GM12865 (cell line): ENCODE results near the gene SYTL2.

Experiments
- DNase-seq: peaks from one replicate; pipeline ENCODE4 v3.0.0; 2010; ENCODE audit warnings: low read depth
- H3K4me3 ChIP-seq: 2 replicates; pipeline ENCODE4 v1.5.1; 2011; ENCODE audit warnings: mild to moderate bottlenecking, low read depth, low read length, control low read depth
- TF ChIP-seq, protein P1 (sequence below): IDR thresholded peaks from 2 replicates; pipeline ENCODE4 v1.5.1; 2011; ENCODE audit warnings: low read length, control low read depth, low read depth, inconsistent platforms; ENCODE audit not compliant: insufficient read depth; ENCODE audit errors: missing control alignments

Gene SYTL2

DNA sequence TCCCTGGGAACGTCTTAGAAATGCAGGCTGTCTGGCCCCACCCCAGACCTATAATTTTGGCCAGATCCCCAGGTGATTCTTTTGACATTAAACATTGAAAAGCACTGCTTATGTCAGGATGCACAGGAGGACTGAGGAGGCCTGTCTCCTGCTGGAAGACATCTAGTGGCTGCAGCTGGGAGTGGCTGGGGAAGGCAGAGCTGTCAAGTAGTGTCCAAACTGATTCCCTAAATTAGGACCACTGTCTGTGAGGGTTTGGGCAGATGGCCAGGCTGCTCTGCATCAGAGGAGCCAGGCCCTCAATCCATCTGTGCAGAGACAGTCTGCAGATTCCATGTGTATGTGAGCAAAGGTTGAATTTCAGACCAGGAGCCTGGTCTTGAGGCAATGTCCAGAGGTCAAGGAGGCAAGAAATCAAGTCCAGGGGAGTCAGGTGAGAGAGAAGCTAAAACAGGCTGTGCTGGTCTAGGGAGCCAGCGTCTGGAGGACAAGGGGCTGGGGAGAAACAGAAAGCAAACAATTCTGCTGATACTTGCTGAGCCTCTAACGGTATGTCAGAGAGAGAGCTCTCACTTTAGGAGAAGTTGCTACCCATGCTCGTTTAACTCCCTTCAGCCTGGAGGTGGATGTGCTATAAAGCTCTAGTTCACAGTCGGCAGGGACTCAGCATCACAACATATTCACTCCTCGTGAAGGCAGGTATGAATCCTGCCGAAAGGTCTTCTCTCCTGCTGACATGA lies 15.3 kb upstream of the SYTL2 start:
- H3K4me3 ChIP-seq = no peak overlapping the region
- TF ChIP-seq, protein P1, sequence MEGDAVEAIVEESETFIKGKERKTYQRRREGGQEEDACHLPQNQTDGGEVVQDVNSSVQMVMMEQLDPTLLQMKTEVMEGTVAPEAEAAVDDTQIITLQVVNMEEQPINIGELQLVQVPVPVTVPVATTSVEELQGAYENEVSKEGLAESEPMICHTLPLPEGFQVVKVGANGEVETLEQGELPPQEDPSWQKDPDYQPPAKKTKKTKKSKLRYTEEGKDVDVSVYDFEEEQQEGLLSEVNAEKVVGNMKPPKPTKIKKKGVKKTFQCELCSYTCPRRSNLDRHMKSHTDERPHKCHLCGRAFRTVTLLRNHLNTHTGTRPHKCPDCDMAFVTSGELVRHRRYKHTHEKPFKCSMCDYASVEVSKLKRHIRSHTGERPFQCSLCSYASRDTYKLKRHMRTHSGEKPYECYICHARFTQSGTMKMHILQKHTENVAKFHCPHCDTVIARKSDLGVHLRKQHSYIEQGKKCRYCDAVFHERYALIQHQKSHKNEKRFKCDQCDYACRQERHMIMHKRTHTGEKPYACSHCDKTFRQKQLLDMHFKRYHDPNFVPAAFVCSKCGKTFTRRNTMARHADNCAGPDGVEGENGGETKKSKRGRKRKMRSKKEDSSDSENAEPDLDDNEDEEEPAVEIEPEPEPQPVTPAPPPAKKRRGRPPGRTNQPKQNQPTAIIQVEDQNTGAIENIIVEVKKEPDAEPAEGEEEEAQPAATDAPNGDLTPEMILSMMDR = peak; percentile 37
- DNase-seq = peak; percentile 19

DNA sequence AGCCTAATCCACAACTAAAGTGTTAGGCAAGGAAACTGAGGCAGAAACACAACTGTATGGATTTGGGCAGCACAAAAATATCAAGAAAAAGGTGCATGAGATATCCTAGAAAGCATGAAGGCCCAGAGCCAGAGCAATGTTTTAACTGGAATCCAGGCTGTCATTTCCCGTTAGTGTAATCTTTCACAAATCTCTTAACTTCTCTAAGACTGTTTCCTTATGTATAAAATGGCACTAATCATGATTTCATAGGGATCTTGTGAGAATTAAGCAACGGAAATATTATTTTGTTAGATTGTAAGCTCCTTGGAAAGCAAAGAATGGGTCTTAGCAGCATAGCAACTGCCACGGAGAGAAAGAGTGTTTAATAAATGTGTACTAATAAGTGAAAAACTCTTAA lies 14.7 kb upstream of the SYTL2 start:
- no peak overlapping the region for H3K4me3 ChIP-seq
- TF ChIP-seq, protein P1 = no peak
- no peak for DNase-seq

DNA sequence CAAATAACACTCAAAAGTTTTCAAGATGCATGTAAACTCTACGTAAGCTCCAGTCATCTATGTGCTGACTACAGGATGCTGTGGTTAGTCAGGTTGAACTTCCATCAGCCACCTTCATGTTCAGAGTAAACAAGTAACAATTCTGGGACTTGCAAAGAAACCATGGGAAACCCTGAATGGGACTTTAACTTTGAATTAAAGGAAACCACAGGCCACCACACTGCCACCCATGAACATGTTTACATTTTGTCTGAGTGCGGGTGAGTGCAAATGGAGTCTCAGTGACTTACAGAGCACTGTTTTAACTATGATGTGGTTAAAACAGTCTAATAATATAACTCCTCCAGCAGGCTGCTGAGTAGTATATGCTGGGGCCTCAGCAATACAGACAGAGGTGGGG lies 12.9 kb upstream of the SYTL2 start:
- TF ChIP-seq, protein P1 = no peak
- H3K4me3 ChIP-seq = no peak overlapping the region
- peak; percentile 8 for DNase-seq

DNA sequence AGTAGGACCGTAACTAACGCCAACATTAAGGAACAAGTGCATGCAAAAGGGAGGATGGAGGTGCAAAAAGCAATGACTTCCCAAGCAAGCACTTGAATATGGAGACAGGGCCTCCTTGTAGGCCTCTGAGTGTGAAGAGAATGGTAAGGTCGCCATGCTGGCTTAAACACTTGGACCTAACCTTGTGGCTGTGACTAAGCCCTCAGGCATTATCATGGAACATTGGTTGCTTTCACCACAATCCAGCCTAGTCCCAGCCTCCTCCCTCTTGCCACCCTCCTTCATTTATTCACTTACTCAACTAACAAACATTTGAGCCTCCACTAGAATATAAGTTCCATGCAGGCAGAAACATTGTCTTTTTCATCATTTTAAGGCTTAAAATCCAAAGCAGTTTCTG lies 11.9 kb upstream of the SYTL2 start:
- TF ChIP-seq, protein P1 = no peak
- DNase-seq = no peak
- H3K4me3 ChIP-seq = no peak overlapping the region

DNA sequence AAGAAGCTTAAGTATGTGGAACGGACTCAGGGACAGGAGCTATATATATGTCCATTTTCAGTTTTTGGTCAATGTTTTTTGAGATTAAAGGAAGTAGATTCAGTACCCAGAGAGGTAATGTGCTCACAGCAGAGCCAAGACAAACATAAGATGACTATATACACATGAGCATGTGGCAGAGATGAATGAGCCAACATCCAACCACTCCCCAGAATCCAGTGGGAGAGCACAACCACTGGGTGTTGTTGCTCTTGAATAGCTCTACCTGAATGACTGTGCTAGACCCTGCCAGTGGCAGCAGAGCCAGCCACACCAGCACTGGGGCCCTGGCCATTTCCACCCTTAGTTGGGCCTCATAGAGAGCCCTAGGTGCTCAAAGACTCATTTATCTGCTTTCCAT lies 10.7 kb upstream of the SYTL2 start:
- H3K4me3 ChIP-seq = no peak overlapping the region
- TF ChIP-seq, protein P1 = no peak
- no peak for DNase-seq

DNA sequence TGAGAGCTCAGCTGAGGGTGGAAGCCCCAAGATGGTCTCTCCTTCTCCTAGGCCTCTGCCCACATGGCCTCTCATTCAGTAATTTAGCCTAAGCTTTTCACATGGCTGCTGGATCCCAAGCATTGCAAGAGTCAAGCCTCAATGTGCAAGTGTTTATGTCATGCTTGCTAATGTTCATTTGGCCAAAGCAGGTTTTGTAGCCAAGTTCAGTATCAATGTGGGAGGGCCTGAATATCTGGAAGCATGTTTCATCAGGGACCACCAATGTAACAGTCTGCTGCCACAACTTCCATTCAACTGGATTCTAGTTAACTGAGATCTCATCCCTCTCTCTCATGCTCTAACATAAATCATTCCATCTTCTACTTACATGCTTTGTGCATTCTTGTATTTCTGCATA lies 8.5 kb upstream of the SYTL2 start:
- TF ChIP-seq, protein P1 = no peak
- DNase-seq = no peak
- H3K4me3 ChIP-seq = no peak overlapping the region
